Panc1 (cell line): ENCODE results near the gene HCN3.

Source experiments
- POLR2AphosphoS5 ChIP-seq: IDR thresholded peaks from 2 replicates; pipeline ENCODE4 v1.6.1; 2012; ENCODE audit warnings: mild to moderate bottlenecking, low read depth, low read length, moderate library complexity
- REST ChIP-seq, 2 experiments: IDR thresholded peaks; 2 replicates each; pipeline ENCODE4 v1.6.1; 2011 to 2012; ENCODE audit warnings: low read depth in 2 of 2, control low read depth in 1 of 2, low read length in 1 of 2, mild to moderate bottlenecking in 1 of 2, moderate library complexity in 1 of 2; ENCODE audit not compliant: insufficient read depth in 1 of 2
- SIN3A ChIP-seq: IDR thresholded peaks from 2 replicates; pipeline ENCODE4 v1.6.1; 2012; ENCODE audit warnings: low read depth, mild to moderate bottlenecking, low read length, moderate library complexity, borderline replicate concordance; ENCODE audit not compliant: insufficient read depth
- TCF7L2 ChIP-seq: IDR thresholded peaks from 2 replicates; pipeline ENCODE4 v1.6.1; 2011; ENCODE audit warnings: mild to moderate bottlenecking, low read depth, low read length, inconsistent platforms
- TF ChIP-seq, protein P1 (sequence below): fragments of 450-650 bp; IDR thresholded peaks from 2 replicates; pipeline ENCODE4 v1.5.1; 2017; ENCODE audit warnings: mild to moderate bottlenecking

- TF ChIP-seq, protein P1, sequence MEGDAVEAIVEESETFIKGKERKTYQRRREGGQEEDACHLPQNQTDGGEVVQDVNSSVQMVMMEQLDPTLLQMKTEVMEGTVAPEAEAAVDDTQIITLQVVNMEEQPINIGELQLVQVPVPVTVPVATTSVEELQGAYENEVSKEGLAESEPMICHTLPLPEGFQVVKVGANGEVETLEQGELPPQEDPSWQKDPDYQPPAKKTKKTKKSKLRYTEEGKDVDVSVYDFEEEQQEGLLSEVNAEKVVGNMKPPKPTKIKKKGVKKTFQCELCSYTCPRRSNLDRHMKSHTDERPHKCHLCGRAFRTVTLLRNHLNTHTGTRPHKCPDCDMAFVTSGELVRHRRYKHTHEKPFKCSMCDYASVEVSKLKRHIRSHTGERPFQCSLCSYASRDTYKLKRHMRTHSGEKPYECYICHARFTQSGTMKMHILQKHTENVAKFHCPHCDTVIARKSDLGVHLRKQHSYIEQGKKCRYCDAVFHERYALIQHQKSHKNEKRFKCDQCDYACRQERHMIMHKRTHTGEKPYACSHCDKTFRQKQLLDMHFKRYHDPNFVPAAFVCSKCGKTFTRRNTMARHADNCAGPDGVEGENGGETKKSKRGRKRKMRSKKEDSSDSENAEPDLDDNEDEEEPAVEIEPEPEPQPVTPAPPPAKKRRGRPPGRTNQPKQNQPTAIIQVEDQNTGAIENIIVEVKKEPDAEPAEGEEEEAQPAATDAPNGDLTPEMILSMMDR = no peak
- TF ChIP-seq POLR2AphosphoS5 (no peak), TCF7L2 (no peak), REST (IDR thresholded peaks at IDR 0.05; ENCODE audit: insufficient read depth in 1 of 2, low read depth in 2 of 2, low read length in 1 of 2) (no peak), SIN3A (no peak)
These were observed 5.3 kb downstream of the HCN3 start for GRCh38 chr1:155282488-155283091.
